HG03442 (cell line): ENCODE data around the gene ZNF146.
"Not testable (repeated sequence)": the region's sequence is repeated elsewhere in the genome, so short reads cannot be mapped to it uniquely, and the experiment has no call there.

Experiments
- ATAC-seq: cut with Tn5 transposase; IDR thresholded peaks from one replicate; pipeline ENCODE4 v1.9.1; 2021; ENCODE audit warnings: mild to moderate bottlenecking, moderate library complexity; ENCODE audit not compliant: unreplicated experiment

The ZNF146 gene

DNA sequence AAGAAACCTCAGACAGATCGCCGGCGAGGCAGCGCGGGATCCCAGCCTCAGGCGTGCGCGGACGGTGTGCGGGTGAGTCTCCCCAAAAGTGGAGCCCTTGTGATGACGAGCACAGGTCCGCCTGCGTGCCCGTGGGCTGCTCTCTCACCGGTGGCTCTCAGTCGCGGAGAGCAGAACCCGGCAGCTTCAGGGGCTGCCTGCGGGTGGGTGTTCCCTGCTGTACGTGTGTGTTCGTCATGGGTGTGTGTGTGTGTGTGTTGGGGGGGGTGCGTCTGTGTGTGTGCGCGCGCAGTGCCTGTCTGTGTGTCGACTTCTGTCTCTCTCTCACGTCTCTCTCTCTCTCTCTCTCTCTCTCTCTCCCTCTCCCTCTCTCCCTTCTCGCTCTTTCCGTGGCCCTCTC lies 54.4 kb downstream of the ZNF146 start:
- ATAC-seq = not testable (repeated sequence)
